Fibroblast of villous mesenchyme (primary cell): ENCODE data around the gene FBXO33. TPM values are rescaled to one million over a fixed set of nuclear protein-coding genes. Genes with fewer than 3 reads are reported as not detected.

Source experiments
- total RNA-seq: library from RNA; depleted of rRNA; stranded (reverse); fragments of >200 nt; gene quantifications from 2 replicates; pipeline ENCODE4 v1.2.3, GENCODE V29; 2012

FBXO33 gene
- total RNA-seq, 1 donor, result 19.4 TPM

Other genes starting within 250 kb of the FBXO33 start
- 14.5 and 21.6 TPM in 2 replicates for gene MIA2, start 198.5 kb downstream of the FBXO33 start, total RNA-seq